ENCODE results near the gene DPF3. TPM values are rescaled to one million over a fixed set of nuclear protein-coding genes. Genes with fewer than 3 reads are reported as not detected.

Gene DPF3
- total and polyA plus RNA-seq, 8 donors, result 1.4 to 3.6 (median 1.9) TPM

DNA sequence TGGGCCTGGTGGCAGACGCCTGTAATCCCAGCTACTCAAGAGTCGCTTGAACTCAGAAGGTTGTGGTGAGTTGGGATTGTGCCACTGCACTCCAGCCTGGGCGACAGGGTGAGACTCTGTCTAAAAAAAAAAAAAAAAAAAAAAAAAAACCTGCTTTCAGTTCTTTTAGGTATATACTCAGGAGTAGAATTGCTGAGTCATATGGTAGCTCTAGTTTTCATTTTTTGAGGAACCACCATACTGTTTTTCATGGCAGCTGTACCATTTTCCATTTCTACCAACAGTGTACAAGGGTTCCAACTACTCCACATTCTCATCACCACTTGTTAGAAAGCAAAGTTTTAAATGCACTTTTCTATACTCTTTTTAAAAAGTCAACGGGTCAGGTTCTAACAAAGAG is 119.8 kb downstream of the DPF3 start:
- H3K4me3 ChIP-seq, result no peak overlapping the region
- no peak for TF ChIP-seq CTCF (IDR thresholded peaks at IDR 0.05)
- no peaks in the 10 kb centered on the region for H3K36me3 ChIP-seq
- no peak for DNase-seq
- no peak overlapping the region for H3K27ac ChIP-seq
- no peaks in the 10 kb centered on the region for H3K4me1 ChIP-seq
- ATAC-seq, result no peak
- no peaks in the 10 kb centered on the region for H3K9me3 ChIP-seq
- intact Hi-C loops (cut with DNase I), result no loop called here
- H3K27me3 ChIP-seq, result no peaks in the 10 kb centered on the region

DNA sequence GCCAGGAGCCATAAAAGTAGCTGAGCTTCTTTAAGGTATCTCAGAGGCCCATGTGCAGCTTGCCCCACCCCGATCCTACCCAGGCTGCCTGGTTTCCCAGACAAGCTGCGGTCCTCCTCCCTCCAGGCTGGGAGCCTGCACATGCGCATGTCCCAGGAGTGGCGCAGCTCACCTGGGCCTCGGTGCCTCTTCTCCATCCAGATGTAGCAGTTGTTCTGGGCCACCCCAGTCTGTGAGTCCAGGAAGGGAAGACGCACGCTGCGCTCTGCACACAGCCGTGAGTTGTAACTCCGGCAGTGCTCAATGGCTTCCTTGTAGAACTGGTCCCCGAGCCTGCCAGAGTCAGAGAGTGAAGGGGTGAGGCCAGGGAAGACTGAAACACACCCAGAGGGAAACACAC is 122.3 kb downstream of the DPF3 start:
- H3K36me3 ChIP-seq, result no peaks in the 10 kb centered on the region
- H3K27me3 ChIP-seq, result no peaks in the 10 kb centered on the region
- DNase-seq, result no peak
- no peak for ATAC-seq
- peaks cover 0 to 19% of the 10 kb centered on the region in 2 donors for H3K9me3 ChIP-seq
- TF ChIP-seq CTCF (IDR thresholded peaks at IDR 0.05), result no peak
- intact Hi-C loops (cut with DNase I), result no loop called here
- H3K4me3 ChIP-seq, result no peak overlapping the region
- no peak overlapping the region for H3K27ac ChIP-seq
- no peaks in the 10 kb centered on the region for H3K4me1 ChIP-seq

GRCh38 chr14:72766296-72766695 is 127.6 kb downstream of the DPF3 start:
- no peak for TF ChIP-seq CTCF (IDR thresholded peaks at IDR 0.05)
- Histone ChIP-seq H3K27me3 (no peaks in the 10 kb centered on the region), H3K9me3 (peaks cover 0 to 45% of the 10 kb centered on the region in 2 donors), H3K36me3 (no peaks in the 10 kb centered on the region), H3K27ac (no peak overlapping the region), H3K4me3 (no peak overlapping the region), H3K4me1 (no peaks in the 10 kb centered on the region)
- intact Hi-C loops (cut with DNase I), result no loop called here
- DNase-seq, result no peak
- ATAC-seq, result no peak

DNA sequence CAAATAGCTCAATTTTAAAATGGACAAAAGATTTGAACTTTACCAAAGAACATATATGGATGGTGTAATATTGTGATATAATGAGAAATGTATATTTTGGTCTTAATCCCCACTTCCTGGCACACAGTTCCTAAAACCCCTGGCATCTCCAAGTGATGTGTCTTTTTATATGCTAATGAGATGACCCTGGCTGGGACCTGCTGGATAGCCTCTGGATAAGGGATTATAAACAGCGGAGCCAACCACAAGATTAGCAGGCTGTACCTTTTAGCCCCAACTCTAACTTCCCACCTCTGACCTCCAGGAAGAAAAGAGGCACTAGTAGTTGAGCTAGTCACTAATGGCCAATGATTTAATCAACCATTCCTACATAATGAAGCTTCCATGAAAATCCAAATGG is 130.0 kb downstream of the DPF3 start:
- Histone ChIP-seq H3K4me3 (no peak overlapping the region), H3K27me3 (no peaks in the 10 kb centered on the region), H3K4me1 (no peaks in the 10 kb centered on the region), H3K9me3 (peaks cover 0 to 68% of the 10 kb centered on the region in 2 donors), H3K27ac (no peak overlapping the region), H3K36me3 (no peaks in the 10 kb centered on the region)
- no peak for TF ChIP-seq CTCF (IDR thresholded peaks at IDR 0.05)
- intact Hi-C loops (cut with DNase I), result no loop called here
- DNase-seq (no peak), ATAC-seq (no peak)

DNA sequence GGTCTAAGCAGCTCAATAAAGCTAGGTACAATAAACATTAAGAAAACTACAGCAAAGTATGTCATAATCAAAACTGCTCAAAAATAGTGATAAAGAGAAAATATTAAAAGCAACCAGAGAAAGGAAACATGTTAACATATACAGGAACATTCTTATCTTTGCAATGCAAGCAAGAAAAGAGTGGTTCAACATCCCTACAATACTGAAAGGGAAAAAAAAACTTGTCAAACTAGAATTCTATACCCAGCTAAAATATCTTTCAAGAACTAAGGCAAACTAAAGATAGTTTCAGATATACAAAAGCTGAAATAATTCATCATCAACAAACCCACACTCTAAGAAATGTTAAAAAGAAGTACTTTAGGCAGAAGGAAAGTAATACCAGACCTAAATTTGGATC is 134.2 kb downstream of the DPF3 start:
- DNase-seq (no peak), ATAC-seq (no peak)
- H3K27me3 ChIP-seq, result no peaks in the 10 kb centered on the region
- intact Hi-C loops (cut with DNase I), result no loop called here
- peaks cover 0 to 49% of the 10 kb centered on the region in 2 donors for H3K9me3 ChIP-seq
- no peak overlapping the region for H3K27ac ChIP-seq
- no peak overlapping the region for H3K4me3 ChIP-seq
- no peak for TF ChIP-seq CTCF (IDR thresholded peaks at IDR 0.05)
- no peaks in the 10 kb centered on the region for H3K4me1 ChIP-seq
- H3K36me3 ChIP-seq, result no peaks in the 10 kb centered on the region

Measured in left lung (tissue), 10 donors.